Stimulated activated CD4-positive, alpha-beta T cell treated with anti-CD3 and anti-CD28 coated beads, Interleukin-2, amount 100 ng/mL, for 4 hours (primary cell): ENCODE data around the gene IRF6.

Experiments used
- DNase-seq: peaks from one replicate; pipeline ENCODE4 v3.0.0-alpha.2; 2020; ENCODE audit warnings: low read depth

The IRF6 gene

DNA sequence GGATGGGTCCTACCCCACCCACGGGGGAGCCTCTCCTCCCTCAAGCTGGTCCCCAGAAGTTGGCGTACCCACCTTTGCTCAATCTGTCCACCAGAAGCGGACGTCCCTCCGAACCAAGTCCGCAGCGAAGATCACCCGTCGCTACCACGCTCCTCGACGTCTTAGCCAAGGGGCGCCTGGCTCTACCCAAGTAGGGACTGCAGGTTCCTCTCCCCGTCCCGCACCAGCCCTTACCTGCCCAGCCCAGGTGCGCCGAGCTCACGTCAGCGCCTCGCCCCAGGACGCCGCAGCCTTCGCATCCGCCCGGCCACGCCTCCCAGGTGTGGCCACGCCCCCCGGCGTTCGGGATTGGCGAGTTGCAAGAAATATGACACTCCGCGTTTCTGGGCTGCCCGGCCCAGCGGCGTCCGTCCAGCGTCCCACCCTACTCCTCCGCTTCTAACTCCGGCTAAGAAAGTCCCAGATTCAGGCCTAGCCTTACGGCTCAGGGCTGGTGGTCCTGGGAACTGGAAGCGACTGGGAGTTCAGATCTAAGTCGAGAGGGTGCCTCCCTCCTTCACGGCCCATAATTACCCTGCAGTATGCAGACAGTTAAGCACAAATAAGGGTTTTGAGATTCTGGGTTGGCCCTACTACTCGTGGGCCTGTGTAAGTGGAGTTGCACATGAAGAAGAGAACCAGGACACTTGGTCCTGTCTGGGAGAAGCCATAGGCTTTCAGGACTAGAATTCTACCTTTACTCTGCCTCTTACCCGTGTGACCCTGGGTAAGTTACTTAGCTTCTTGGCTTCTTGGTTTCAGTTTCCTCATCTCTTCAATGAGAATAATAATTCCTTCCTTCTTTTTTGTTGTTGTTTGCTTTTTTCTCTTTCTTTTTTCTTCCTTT is at the start of gene IRF6:
IRF6 (minus strand) TSS at position 268 of the 886 bp plus-strand sequence. CDS start 4,729 bp downstream, outside the sequence.
- DNase-seq: peak; percentile 54

DNA sequence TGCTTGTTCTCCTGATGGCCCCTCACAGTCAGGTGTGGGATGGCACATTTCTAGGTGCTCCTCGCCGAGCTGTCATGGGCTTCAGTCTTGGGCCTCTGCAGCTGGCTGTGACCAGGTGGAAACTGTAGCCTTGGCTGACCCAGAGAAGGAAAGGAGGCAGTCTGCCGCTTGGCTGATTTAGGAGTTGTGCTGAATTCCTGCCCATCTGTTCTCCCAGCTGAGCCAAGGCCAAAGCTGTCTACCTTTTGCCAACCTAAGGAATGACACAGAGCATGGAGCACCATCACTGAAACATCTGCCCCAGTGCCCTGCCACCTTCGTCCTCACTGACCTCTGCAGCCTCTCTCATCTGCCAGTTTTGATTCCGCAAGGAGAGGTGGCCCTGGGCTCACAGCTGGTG is 49.7 kb upstream of the IRF6 start:
- DNase-seq: no peak

DNA sequence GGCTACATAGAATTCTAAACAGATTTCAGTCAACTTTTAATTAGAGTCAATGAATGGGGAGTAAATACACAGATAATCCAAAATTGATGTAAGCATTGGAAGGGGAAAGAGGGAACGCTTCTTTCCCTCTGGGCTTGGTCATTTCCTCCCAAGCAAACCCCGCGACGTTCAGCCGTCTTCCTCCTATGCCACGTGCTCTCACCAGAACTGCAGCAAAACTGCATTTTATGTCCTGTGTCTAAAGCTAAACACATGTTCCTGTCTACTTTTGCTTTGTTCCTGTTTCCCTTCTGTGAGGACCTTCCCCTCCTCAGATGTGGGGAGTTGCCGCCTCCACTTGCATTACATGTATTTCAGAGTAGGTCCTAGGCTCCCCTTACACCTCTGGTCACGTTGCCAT is 49.1 kb upstream of the IRF6 start:
- no peak for DNase-seq

DNA sequence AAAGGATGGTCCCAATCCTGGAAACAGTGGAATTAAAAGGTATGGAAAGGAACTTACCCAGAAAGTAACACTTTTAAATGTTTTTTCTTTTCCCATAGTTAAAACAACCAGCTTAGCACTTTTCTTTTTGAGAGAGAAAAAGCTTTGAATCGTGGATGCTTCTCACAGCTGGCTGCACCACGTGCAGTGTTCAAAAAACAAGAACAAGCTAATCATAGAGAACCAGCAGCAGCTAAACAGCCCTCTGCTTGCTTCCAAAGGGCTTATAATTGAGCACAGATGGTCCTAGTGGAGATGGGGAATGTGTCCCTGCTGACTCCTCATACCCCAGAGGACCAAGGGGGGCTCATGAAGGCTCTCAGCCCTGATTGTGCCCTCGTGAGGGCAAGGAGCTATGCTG is 48.3 kb upstream of the IRF6 start:
- no peak for DNase-seq

DNA sequence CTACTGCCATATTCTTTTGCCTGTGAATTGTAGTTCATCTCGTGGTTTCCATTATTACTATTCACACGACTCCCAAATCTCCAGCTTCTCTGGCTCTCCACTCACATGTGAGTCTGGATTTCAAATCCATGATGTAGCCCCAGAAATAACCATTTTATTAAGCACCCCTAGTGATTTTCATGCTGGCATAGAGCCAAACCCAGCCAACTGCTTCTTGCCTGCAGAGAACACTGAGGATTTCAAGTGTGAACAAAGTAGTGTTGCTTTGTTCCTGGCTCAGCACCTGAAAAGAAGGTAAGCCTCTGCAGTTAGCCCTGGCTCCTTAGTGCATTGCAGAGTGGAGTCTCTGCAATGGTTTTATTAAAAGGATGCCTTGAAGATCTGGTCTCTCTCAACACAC is 47.7 kb upstream of the IRF6 start:
- no peak for DNase-seq

DNA sequence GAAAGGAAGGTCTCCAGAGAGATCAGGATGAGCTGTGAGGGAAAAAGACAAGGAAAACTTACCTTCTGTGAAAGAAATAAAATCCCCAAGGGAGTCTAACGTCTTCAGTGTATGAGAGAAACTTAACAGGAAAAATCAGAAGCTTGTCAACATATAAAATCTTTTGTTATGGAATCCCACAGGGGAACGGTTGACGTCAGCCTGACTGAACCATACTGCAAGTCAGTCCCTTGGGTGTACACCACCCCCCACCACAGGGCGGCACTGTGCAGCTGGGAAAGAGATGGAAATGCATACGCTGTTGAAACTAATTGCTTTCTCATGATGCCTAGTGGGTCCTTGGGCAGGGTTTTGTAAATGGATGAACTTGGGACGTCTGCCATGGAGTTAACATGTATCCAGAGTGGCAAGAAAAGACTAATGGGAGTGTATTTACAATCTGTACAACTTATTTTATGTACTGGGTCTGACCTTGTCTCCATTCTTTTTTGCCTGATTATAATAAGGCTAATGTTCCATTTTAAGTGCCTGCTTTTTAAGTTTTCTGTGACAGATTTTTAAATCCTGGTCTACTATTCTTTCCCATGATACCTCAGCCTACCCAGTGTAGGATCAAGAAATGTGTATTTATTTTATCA is 44.5 kb upstream of the IRF6 start:
- DNase-seq: peak; percentile 9

DNA sequence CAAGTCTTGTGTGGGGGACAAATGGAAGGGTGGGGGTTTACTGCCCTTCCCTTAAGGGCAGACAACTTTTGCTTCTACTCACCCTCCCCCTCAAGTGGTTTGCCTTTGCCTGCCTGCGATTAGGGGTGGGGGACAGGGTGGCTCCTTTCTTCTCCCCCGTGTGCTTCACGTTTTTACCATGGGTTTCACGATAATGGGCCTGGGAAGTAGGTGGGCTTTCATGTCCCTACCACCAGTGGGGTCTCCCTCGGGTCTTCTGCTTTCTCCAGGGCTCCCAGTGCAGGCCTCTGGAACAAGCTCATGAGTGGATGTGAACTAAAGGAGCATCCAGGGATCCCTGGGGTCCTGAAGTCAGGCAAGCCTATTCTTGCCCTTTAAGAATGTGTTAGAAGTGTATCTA is 43.4 kb upstream of the IRF6 start:
- DNase-seq: no peak

DNA sequence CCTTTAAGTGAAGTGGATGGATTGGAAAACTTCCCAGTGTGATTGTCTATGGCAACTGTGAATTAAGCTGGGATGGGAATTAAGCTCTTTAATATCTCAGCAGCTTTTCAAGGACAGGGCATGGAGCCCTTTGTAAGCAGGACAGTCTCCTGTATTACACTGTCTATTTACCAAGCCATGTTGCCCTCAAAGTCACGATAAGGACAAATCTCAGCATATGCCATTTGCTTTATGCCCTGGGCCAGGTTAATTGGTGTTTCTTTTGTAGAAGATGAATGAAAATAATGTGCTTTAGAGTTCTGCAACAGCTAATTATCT is 39.4 kb upstream of the IRF6 start:
- no peak for DNase-seq

DNA sequence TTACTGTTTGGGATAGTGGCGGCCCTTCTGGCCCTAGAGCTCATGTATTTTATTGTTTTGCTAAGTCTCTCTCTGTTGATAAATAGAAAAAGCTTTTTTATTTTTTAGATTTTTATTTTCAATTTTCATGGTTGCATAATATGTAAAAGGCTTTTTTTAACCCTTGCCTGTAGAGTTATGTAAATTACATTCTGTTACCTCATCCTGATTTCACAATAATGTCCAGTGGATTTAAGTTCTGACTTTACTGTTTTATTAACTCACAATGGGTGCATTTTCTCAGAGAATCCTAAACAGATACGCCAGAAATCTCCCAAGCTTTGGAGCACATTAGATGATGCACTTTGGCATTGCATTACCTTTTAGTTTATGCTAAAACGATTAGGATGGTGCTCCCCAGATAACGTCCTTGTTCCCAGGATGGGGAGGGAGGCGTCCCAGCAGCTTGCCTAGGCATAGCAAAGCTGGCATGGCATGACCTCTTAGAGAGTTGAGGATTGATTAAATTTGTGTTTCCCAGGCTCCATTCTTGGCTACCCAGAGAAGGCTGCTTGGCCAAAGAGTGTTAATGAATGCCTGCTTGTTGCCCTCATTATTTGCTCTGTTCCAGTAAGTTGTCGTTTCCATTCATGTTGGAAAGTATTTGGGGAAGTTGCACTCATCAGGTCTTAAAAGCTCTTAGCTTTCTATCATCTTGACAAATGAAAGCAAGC is 38.9 kb upstream of the IRF6 start:
- no peak for DNase-seq

DNA sequence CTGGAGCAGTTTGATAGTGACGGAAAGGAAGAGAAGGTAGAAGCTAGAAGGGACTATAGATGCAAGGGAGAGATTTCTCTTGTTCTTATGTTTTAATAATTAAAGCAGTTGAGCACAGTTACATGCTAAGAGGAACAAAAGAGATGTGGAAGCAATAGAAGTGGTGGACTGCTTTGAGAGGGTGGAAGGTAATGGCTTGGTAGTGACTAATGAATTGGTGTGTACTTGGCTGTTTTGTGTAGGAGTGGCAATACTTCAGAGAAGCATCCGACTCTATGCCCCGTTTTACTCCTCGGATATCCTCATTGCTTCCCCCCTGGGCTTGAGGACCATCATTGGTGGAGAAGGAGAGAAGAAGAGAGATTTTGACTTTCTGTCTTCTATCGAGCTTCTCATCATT is 34.7 kb upstream of the IRF6 start:
- no peak for DNase-seq

DNA sequence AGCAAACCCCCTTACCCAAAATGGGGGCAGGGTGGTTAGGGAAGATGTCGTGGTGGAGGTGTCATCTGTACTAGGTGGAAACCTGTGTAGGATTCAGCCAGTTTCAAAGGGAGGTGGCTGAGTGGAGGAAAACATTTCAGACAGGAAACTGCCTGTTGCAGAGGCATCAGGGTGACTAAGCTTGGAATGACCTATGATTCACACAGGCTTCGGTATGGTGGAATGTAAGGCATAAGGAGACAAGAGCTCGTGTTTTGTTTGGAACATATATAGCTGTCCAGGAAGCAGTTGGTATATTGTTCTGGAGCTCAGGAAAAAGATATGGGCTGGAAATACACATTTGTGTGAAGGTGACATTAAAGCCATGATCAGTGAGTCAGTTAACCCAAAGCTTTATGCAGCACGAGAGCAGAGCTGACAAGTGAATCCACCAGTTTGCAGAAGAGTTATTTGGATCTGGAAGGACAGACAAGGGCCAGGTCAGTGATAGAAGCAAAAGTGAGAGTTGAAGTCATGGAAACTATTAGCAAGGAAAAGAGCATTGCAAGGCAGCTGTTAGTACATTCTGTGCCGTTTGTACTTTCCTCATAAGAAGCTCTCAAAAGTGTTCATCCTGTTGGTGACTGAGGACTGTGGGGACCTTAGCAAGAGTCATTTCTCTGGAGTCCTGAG is 34.1 kb upstream of the IRF6 start:
- no peak for DNase-seq

DNA sequence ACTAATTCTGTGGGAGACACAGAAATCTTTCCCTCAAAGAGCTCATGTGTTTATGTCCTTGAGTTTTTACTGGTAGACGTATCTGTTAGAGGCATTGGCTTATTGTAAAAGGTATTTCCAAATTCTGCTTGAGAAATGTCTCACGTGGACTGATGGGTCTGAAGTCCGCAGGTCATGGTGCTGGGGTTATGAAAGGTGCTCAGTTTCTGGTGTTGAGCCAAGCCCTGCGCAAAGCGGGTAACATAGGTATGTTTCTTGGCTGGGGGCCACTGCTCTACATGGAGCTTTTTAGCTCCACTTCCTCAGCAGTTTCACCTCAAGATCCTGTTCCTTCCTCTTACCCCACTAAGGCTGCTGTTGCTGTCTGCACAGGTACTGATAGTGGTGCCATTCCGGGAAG is 32.6 kb upstream of the IRF6 start:
- no peak for DNase-seq

DNA sequence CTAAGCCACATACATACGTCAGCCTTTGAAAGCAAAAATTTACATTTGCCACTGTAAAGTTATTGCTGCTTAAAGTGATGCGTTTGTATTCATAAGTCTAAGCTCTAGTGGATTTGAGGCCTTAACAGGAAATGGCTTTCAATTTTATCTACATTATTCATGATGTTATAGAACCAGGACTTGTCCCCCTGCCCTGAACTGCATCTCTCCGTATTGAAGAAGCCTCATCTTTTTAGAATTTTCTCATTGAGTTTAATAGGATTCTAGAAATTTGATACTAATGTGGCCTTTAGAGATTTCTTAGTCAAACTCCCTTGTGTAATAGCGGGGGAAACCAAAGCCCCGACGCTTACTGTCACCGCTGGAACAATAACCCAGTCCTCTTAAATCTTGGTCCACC is 31.7 kb upstream of the IRF6 start:
- DNase-seq: no peak

DNA sequence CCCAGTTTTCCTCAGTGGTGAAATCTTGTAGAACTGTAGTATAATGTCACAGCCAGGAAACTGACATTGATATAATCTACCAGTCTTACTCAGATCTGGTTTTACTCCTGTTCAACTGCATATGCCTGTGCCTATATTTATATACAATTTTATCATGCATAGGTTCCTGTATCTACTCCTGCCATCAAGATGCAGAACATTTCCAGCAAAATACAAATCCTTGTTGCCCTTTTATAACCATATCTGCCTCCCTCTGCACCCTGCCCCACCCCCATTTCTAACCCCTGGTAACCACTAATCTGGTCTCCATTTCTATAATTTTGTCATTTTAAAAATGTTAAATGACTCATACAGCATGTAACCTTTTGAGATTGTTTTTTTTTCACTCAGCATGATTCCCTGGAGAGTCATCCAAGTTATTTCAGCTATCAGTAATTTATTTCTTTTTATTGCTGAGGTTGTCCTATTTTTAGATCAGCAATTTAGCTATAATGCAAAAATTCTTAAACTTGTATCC is 29.9 kb upstream of the IRF6 start:
- no peak for DNase-seq

DNA sequence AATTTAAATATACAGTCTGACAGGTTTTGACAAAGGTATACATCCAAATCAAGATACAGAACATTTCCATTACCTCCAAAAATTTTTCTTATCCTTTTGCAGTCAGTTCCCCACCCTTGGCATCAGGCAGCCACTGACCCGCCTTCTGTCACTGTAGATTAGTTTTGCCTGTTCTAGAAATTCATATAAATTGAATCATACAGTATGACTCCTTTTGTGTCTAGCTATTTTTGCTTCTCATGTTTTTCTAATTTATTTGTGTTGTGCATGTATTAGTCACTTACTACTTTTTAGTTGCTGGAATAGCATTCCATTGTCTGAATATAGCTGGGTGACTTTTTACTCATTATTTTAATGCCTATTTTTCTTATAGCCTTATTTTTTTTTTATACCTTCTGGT is 25.7 kb upstream of the IRF6 start:
- DNase-seq: no peak

DNA sequence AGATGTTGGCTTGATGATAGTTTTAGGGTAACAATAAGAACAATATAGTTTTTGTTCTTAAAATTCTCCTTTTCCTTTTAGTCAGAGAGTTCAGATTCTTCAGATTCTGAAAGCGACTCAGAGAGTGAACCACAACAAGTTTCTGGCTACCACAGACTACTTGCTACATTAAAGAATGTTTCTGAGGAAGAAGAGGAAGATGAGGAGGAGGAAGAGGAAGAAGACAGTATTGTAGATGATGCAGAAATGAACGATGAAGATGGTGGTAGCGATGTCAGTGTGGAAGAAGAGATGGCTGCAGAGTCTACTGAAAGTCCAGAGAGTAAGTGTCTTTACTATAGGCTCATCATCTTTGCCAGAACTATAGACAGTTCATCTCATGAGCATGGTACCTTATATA is 24.8 kb upstream of the IRF6 start:
- DNase-seq: no peak

DNA sequence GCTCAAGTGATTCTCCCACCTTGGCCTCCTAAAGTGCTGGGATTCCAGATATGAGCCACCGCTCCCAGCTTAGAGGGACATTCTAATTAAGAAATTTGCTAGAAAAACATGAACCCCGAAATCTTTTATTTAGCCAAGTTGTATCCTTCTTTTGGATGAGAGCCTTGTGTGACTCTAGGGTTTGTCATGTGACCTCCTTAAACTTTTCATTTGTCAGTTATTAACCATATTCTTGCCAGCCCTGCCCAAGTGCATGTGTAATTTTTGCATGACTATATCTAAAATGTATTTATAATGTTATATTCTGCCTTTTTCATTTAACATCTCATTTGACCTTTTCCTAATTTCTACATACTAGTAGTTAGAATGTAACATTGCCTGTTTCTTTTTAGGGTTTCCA is 23.8 kb upstream of the IRF6 start:
- DNase-seq: no peak

DNA sequence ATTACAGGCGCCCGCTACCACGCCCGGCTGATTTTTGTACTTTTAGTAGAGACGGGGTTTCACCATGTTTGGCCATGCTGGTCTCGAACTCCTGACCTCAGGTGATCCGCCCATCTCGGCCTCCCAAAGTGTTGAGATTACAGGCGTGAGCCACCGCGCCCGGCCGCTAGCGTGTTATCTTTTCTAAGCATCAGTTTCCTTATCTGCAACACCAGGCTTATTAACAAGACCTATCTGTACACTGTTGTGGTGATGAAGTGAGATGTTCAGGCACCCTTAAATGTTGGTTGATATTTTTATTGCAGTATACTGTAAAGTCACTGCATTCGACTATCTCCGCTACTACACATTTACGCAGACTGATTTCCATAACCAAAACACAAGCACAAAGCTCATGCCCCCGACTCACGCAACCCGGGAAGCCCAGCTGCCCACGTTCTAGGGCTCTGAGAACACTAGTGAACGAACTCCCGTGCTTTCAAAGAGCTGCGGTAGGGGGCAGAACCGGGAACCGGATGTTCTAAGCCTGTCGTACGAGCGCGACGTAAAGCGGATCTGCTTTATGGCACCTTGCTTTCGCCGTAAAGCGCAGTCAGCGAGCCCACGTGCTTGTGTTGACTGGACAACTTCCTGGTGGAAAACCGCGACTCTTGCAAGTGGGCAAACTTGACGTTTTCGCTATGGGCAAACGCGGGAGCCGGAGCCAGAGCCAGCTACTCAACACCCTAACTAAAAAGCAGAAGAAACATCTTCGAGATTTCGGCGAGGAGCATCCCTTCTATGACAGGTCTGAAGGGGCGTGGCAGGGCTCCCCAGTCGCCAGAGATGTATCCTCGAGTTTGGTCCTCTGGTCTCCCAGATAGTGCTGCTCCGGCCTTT is 21.7 kb upstream of the IRF6 start, which contains the start of gene UTP25:
UTP25 (plus strand) TSS at position 589 of the 879 bp plus-strand sequence; CDS start at position 681, 92 bp downstream.
- peak; percentile 91 for DNase-seq

DNA sequence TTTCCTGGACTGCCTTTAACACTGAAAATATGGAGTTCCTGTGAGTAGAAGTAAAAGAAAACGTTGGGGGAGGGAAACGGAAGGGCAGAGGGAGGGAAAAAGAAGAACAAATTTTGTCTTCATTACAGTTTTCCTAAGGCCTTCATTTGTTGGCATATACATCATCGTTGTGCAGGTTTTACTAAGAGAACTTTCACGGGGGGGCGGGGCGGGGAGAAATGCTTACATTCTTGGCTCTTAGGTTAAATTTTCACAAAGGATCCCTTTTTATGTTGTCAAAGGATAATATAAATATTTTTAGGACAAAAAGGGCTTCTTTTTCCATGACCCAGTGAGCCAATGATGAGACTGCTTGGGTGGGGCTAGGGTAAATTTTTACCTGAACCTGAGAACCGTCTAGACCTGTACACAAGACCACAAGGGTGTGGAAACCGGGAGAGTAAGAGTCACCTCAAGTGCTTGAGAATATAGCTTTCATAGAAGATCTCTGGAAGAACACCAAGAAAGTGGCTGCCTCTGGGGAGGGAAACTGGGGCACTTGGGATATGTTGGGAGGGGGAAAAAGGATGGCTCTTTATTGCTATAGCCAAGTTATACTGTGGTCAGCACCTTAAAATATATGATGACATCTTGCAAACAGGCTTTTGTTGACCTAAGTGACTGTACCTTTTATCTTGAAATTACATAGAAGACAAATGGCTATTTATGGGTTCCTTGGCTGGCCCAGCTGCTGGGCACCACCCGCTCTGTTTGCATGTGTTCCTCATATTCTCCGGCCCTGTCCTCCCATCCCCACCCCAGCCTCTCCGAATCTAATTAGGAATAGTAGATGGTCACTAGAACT is 19.9 kb upstream of the IRF6 start:
- DNase-seq: no peak
